ENCODE data around the gene PRDM10.
"Not testable (repeated sequence)": the region's sequence is repeated elsewhere in the genome, so short reads cannot be mapped to it uniquely, and the experiment has no call there.

PRDM10 gene

DNA sequence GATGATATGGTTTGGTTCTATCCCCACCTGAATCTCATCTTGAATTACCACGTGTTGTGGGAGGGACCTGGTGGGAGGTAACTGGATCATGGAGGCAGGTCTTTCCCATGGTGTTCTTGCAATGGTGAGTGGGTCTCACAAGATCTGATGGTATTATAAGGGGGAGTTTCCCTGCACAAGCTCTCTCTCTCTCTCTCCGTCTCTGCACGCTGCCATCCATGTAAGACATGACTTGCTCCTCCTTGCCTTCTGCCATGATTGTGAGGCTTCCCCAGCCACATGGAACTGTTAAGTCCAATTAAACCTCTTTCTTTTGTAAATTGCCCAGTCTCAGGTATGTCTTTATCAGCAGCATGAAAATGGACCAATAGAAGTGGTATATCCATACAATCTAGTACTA is 13.2 kb upstream of the PRDM10 start:
- DNase-seq (ENCODE audit: low read depth): not testable (repeated sequence)

DNA sequence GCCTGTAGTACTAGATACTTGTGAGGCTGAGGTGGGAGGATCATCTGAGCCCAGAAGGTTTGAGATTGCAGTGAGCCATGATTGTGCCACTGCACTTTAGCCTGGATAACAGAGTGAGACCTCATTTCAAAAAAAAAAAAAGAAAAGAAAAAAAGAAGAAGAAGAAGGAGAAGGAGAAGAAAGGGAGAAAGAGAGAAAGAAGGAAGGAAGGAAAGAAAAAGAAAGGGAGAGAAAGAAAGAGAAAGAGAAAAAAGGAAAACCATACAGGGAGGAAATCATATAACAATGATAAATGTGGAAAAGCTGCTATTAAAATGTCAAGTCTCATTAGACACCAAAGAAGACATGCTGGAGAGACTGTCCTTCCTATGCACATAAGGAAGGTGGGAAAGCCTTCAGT is 5.7 kb upstream of the PRDM10 start:
- no peak for DNase-seq (ENCODE audit: low read depth)

DNA sequence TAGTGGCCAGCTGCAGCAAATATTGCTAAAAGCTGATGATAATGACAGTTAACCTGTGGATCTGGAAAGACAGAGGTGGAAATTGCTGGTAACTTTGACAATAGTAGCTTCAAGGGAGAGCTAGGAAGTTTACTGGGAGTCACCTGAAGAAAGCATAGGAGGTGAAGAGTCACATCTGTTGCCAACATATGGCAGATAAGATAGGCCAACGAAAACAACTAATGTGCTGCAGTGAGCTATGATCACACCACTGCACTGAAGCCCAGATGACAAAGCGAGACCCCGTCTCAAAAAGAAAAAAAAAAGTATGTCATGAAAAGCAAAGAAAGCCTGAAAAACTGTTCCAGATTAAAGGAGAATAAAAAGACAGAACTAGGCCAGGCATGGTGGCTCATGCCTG is 4.3 kb upstream of the PRDM10 start:
- DNase-seq (ENCODE audit: low read depth): no peak

DNA sequence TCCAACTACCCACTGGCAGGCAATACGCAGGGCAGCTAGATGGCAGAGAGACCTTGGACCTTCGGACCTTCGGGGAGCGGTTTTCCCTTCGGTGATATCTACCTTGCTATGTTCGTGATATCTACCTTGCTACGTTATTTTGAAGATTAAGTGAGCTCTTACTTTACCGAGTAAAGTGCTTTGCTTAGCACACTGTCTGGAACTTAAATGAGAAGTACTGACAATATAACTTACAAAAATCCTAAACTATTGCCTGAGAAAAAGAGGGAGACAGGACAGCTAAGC is 1.0 kb upstream of the PRDM10 start:
- no peak for DNase-seq (ENCODE audit: low read depth)

DNA sequence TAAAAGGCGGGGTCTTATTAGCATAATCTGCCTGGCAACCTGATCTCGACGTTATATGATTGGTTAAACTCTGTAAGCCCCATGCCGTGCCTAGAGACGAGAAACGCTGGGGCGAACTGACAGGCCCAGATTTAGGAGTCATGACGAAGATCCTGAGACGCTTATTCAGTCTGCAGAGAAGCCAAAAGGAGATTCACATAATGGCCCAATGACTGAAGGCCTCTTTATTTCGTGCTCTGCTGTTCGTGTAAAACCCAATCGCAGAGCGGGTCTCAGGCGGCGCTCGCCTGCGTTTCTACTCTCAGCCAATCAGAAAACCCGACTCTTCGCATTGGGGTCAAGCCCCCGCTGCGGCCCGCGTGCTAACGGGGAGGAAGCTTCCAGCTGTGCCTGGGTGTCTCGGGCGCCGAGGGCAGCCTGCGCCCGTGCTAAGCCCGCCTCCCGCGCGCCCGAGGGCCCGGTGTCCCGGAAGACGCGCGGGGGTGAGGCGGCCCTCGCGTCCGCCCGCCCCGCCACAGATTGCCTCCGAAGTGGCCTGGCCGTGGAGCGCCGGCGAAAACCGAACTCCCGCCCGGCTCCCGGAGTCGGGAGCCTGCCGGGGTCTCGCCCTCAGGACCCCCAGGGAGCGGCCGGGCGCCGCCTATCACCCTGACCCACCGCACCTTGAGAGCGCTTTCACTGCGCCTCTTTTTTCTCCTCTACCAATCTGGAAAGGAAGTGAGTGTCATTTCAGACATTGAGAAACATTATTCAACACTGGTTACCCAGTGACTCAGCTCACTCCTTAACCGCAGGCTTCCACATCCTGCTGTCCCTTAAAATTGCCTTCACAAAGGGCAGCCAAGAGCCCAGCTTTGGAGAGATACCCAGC is 446 bp upstream of the PRDM10 start:
- DNase-seq (ENCODE audit: low read depth): peak; percentile 84

DNA sequence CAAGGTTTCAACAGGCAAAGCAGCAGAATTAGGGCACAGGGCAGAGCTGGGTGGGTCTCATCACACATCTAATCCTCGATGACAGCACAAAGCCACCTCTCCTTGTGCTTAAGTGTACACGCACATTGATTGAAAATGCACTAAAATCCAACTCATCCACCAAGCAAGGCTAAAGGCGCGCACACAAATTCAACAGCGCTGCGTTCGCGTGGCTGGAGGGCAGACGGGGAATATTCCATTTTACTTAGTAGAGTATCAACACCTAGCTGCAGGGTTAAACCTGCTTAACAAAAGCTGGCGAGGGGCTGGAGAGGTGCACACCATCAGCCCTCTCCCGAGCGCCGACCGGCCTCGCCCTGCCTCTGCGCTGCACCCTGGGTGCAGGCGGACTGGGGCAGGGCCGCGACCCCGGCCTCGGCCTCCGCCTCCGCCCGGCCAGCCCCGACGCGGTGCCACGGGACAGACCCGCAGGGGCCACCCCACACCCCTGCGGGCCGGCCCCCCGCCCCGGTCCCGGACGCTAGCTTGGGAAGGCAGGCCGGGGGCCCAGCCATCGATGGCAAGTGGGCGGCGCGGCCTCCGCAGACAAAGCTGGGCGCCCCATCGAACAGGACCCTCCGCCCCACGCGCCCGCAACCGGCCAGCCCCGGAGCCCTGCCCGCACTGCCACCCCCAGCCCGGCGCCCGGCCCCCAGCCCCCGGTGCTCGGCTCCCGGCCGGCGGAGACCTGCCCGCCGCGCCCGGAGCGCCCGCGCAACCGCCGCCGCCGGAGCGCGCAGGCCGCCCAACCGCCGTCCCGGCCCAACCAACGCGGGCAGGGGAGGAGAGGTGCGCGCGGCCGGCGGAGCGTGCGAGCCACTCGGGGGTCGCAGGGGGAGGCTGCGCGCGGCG is 929 bp downstream of the PRDM10 start:
- no peak for DNase-seq (ENCODE audit: low read depth)

DNA sequence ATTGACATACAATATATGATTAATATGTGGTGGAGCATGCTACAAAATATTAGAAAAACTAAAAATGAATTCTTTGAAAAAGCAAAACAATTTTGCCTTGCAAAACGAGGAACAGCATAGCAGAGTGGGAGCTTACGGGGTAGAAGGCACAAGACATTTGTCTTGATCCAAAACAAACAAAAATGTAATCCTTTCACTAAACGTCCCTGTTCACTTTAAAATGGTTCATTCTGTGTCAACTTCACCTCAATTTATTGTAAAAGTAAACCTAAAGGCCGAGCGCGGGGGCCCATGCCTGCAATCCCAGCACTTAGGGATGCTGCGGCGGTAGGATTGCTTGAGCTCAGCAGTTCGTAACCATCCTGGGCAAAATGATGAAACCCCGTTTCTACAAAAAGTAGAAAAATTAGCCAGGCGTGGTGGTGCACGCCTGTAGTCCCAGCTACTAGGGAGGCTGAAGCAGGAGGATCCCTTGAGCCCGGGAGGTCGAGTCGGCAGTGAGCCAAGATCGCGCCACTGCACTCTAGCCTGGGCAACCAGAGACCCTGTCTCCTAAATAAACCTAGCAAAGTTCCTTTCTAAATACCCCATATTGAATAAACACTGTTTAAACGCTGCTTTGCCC is 2.0 kb downstream of the PRDM10 start:
- DNase-seq (ENCODE audit: low read depth): no peak

DNA sequence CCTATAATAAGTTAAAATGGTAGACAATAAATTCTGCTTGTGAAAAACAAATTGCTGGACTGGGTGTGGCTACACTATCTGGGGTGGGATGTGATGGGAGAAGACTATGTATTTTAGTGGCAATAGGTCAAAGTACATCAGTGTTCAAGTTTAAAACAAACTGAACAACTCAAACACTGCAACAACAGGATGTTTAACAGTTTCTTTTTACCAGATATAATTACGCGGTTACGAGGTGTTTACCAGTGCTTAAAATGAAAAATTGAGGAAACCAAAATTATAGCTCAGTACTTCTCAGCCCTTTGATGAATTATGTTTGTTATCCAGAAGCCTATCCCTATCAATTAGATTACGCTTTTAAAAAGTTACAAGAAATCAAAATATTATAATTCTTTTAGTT is 3.2 kb downstream of the PRDM10 start:
- no peak for DNase-seq (ENCODE audit: low read depth)

DNA sequence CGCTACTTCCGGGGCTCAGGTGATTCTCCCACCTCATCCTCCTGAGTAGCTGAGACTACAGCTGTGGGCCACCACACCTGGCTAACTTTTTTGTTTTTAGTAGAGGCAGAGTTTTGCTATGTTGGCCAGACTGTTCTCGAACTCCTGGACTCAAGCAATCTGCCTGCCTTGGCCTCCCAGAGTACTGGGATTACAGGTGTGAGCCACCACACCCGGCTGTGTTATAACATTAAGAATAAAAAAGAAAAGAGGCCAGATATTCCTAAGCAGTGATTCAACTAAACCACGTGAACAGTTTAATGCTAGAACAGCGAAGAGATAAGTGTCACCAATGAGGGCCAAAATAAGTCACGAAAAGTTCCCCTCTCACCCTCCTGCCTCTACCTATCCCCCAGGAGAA is 3.7 kb downstream of the PRDM10 start:
- DNase-seq (ENCODE audit: low read depth): no peak

DNA sequence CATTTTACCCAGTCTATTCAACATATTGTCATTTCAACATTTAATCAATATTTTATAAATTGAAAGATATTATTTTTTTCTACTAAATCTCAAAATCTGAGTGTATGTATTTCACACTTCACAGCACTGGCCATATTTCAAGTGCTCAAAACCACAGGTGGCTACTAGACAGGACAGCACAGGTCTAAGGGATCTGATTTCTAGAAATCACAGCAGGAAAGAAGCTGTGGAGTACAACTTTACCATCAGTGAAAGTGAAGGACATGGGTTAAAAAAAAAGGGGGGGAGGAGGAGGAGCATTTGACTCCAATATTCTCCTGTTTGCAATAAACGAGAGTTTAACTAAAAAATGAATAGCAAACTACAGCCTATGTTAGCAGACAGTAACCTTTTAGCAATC is 4.5 kb downstream of the PRDM10 start:
- no peak for DNase-seq (ENCODE audit: low read depth)

DNA sequence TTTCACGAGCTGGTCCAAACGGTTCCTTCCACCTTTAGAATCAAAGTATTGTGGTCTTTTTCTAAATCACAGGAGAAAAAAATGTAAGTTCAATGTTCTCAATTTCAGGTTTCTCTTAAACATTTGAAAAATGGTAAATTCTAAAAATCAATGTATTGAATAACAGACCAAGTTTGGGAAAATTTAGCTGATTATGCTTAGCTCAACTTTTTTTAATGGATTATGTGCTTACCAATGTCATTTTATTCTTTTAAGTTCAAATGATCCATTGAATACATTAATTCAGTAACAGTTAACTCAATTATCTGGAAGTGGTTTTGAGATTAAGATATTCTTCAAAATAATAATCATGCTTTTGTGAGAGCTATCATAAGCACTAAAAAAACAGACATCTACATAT is 5.1 kb downstream of the PRDM10 start:
- DNase-seq (ENCODE audit: low read depth): no peak

DNA sequence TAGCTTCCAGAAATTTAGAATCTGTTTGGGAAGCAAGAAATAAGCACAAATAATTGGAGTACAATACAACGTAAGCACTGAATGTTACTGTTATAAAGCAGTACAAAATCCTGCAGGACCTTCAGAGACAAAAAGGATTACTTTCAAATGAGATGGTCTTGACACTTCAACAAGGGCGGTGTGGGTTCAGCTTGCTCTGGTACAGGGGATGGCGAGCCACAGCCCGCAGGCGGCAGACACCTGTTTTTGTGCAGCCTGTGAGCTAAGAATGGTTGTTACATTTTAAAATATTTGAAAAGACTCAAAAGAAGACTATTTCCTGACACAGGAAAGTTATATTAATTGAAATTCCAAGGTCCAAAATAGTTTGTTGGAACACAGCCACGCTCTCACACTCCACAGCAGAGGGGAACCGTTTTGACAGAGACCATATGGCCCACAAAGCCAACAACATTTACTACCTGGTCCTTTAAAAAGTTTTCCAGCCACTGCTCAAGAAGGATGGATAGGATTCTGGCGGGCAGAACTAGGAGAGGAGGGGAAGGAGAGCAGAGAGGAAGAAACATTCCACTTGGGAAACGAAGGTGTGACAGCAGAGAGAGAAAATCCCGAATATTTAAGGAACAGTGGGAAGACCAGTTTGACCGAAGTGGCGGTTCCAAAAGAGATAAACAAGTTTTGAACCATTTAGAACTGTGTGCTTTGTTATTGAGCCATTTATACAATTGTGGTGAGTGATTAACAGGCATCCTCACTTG is 6.3 kb downstream of the PRDM10 start:
- no peak for DNase-seq (ENCODE audit: low read depth)

DNA sequence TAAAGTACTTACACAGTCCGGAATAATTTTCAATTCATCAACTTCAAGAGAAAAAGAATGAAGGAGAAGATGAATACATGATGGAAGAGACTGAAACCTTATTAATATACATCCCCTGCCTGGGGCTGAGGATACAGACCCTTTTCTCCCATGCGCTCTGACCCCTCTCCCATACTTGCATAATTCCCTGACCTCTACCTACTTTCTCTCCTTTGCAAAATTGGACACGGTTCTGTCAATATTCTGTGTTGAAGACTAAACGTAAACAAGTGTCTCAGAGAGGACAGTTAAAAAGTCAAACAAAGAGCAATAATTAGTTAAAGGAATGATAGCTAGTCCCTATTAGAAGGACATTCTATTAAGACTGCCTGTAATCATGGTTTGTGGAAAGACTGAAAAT is 7.5 kb downstream of the PRDM10 start:
- DNase-seq (ENCODE audit: low read depth): no peak

DNA sequence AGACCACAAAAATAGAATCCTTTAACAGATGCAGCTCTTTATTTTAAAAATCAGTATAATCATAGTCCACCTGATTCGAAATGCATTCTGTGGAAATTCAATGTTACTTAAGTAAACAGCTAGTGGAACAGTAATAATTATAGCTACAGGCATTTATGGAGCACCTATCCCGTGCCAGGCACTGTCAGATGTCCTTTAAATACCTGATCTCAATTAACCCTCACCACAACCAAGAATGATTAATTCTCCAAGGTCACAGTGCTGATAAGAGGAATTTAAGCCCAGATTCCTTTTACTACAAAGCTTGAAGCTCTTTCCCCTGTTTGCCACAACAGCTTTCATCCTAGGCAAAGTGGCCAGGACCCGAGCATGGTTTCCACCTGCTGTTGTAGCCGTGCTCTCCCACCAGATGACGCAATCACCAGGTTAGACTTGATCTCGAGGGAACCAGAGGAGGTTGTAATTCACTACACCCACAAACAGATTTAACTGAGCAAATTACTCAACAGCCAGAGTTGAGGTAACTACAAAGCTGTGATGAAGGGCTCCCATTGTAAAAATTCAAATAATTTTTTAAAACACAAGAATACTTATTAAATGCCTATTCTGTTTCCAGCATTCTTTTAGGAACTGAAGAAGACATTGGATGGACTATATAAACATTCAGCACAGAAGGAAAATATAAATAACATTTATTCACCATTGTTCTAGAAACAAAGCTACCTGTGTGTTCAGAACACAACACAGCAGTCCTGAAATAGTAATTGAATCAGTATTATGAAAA is 10.3 kb downstream of the PRDM10 start:
- no peak for DNase-seq (ENCODE audit: low read depth)

DNA sequence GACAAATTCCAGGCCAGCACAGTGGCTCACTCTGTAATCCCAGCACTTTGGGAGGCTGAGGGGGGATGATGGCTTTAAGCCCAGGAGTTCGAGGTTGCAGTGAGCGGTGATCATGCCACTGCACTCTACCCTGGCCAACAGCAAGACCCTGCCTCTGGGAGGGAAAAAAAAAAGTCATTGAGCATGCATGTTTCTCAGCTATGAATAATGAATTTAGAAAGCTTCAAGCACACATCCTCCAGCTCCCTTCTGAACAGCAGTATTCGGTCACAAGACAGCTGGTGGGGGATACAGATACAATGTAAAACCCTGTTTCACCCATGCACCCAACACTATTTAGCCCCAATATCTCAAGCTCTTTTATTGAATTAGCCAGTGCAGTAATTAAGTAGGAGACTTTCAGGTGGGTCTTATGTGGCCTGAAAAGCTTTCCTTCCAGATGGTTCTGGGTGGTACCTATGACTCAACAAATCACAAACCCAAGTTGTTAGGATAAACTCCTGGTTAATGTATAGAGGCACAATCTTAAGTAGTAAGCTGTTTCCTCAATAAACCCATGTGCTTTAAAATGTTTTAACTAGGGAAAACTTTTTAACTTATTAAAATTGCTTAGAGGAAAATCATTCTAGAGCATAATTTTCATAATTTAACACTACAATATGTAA is 13.4 kb downstream of the PRDM10 start:
- DNase-seq (ENCODE audit: low read depth): no peak

DNA sequence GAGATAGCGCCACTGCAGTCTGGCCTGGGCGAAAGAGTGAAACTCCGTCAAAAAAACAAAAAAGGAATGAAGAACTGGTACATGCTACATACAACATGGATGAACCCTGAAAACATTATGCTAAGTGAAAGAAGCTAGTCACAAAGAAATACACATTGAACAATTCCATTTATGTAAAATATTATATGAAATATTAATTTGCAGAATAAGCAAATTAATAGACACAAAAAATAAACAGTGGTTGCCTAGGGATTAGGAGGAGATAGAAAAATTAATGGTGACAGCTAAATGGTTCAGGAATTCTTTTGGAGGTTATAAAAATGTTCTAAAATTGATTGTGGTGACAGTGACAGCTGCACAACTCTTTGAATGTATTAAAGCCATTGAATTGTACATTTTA is 14.7 kb downstream of the PRDM10 start:
- DNase-seq (ENCODE audit: low read depth): no peak

DNA sequence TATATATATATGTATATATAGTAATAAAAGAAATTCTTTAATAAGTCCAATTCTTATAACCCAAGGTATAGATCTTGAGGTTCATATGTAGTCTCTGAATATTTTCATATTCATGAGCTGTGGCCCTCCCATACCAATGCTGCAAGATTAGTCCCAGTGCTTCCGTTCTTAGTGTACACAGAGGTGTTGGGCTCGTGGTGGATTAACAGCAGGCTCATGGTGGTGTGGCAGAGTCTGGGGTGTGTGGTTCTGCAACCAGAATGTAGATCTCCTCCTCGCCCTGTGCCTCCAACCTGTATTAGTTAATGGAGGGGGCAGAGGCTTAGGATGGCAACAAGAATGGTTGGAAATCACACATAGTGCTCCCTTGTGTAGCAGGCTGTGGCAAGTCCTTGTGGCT is 16.8 kb downstream of the PRDM10 start:
- DNase-seq (ENCODE audit: low read depth): no peak

DNA sequence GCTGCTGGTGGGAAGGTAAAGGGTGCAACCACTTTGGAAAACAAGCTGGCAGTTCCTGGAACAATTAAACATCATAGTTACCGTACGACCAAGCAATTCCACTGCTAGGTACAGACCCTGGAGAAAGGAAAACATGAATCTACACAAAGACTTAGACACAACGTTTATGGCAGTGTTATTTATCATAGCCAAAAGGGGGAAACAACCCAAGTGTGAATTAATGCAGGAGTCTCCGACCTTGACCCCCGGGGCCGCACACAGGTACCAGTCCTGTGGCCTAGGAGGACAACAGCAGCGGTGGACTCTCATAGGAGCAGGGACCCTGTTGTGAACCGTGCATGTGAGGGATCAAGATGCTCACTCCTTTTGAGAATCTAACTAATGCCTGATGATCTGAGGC is 22.5 kb downstream of the PRDM10 start:
- no peak for DNase-seq (ENCODE audit: low read depth)

DNA sequence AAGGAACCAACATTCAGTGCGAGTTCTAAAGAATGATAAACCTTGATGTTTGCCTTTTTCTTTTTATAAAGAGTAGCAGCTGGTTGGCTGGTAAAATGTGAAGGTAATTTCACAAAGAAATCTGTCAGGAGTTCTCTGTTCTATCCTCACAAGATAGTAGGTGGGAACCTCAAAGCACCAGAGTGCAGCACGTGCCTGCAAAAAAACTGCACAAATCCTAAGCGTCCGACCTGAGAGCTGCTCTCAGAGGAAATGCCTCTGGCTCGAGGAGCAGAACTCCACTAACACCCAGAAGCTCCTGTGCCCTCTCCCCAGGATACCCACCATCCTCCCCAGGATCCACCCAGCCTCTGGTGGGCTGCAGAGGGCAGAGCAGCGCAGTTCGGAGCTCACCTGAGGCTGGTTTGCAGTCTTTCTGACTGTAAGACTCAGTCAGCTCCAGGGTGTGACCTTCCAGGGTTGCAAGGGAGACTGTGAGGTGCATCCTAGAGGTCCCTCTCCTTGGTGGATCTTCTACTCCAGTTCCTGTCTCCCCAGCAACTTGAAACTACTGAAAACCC is 23.5 kb downstream of the PRDM10 start:
- DNase-seq (ENCODE audit: low read depth): no peak

DNA sequence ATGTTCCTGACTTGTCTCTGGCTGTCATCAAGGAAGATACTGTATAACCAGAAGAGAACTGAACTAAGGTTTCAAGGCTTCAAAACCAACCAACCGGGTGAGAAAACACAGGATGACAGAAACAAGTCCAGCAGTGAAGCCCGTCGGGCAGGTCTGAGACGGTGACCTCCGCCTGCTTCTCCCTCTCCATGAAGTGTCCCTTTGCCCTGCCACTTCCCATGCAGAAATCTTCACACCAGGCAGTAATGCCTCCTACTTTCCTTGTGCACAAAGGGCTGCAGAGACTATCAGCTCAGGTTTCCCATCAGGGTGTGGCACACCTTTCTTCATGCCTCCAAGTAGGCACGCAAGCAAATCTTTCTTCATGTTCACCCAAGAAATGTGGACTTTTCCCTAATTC is 24.2 kb downstream of the PRDM10 start:
- DNase-seq (ENCODE audit: low read depth): no peak

DNA sequence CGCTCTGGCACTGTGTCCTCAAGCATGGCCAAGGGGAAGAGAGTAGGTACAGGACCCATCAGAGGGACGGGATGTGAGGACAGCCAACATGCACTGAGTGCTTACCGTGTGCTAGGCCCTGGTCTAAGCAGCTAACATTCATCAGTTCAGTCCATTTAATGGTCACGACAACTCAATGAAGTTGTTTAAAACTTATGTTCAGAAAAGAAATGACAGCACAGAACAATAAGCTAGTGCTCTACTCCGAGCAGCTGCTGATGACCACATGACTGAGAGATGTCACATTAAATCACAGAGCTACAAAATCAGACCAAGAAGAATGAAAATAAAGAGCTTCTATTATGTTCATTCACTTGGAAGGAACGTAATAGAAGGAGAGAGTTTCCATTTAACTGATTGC is 26.3 kb downstream of the PRDM10 start:
- DNase-seq (ENCODE audit: low read depth): no peak
